HepG2 (cell line): Measurements from ENCODE around the gene EPB41L1. TPM values are rescaled to one million over a fixed set of nuclear protein-coding genes. Genes with fewer than 3 reads are reported as not detected.

ENCODE experiments used
- ATAC-seq: fragments of 200-7000 bp; cut with Tn5 transposase; 3 replicates; pipeline ENCODE4 v1.9.1; 2020; ENCODE audit warnings: mild to moderate bottlenecking, moderate library complexity
- BruUV-seq: library from RNA; stranded (reverse); fragments of 400-500 nt; replicated peaks from 2 replicates; lab custom pipeline; 2021; lab: Mats Ljungman, UMichigan
- CTCF ChIA-PET: fragments of 300-600 bp; formaldehyde crosslinking; extraction: SDS; loops from one replicate; lab custom pipeline; 2021; ENCODE audit warnings: low total read pairs, inconsistent platforms, low intra/inter-chr PET ratio; lab: Yijun Ruan, JAX
- POLR2A ChIA-PET: fragments of 350-600 bp; sonication (Branson Sonifier 250); formaldehyde crosslinking; loops from one replicate; lab custom pipeline; 2020; ENCODE audit warnings: antibody characterized with exemption, inconsistent platforms; lab: Yijun Ruan, JAX
- DNase-seq: peaks from one replicate; pipeline ENCODE4 v3.0.0-alpha.2; 2015; ENCODE audit warnings: low spot score
- FAIRE-seq: peaks from 3 replicates; lab custom pipeline; 2011; peaks lifted over from hg19 to GRCh38; lab: Jason Lieb, UNC
- H2AFZ ChIP-seq: one replicate; pipeline ENCODE4 v1.6.1; 2011; ENCODE audit warnings: low read length, inconsistent platforms
- H3K27ac ChIP-seq: fragments of 300-600 bp; 3 replicates; pipeline ENCODE4 v1.8.0; 2011; ENCODE audit warnings: mixed run types, mild to moderate bottlenecking, mixed read lengths, low read length, inconsistent platforms; ENCODE audit not compliant: insufficient read depth; ENCODE audit errors: extremely low read length
- H3K27me3 ChIP-seq, 2 experiments: fragments of 200-600 bp in 1 of 2; 2 replicates in 1 of 2; 3 replicates in 1 of 2; pipeline versions ENCODE4 v1.6.0 to v1.8.0; 2011; ENCODE audit warnings: low read length in 2 of 2, mild to moderate bottlenecking in 2 of 2, moderate library complexity in 2 of 2, inconsistent platforms in 1 of 2; ENCODE audit not compliant: insufficient read depth in 2 of 2, control insufficient read depth in 1 of 2
- H3K36me3 ChIP-seq, 2 experiments: fragments of 200-600 bp in 1 of 2; replicated peaks in 1 of 2; 2 replicates in 1 of 2; 3 replicates in 1 of 2; pipeline versions ENCODE4 v1.5.1 to v1.8.0; 2011; ENCODE audit warnings: low read length in 2 of 2, inconsistent platforms in 1 of 2; ENCODE audit not compliant: insufficient read depth in 2 of 2, control insufficient read depth in 1 of 2
- H3K4me1 ChIP-seq: 2 replicates; pipeline ENCODE4 v1.5.1; 2012; ENCODE audit warnings: low read length, inconsistent platforms; ENCODE audit not compliant: insufficient read depth
- H3K4me2 ChIP-seq: 2 replicates; pipeline ENCODE4 v1.6.0; 2011; ENCODE audit warnings: low read depth, low read length, inconsistent platforms
- H3K4me3 ChIP-seq, 3 experiments: fragments of 200-600 bp in 1 of 3; sonication (generic), shearing (Covaris generic) in 1 of 3; replicated peaks in 1 of 3; 2 replicates each; pipeline ENCODE4 v1.5.1; 2011 to 2016; ENCODE audit warnings: low read length in 3 of 3, inconsistent platforms in 2 of 3, low read depth in 2 of 3, mild to moderate bottlenecking in 2 of 3, control low read depth in 1 of 3, mixed read lengths in 1 of 3; ENCODE audit not compliant: insufficient read depth in 1 of 3
- H3K79me2 ChIP-seq: one replicate; pipeline ENCODE4 v1.6.1; 2011; ENCODE audit warnings: low read length, inconsistent platforms; ENCODE audit not compliant: insufficient read depth
- H3K9ac ChIP-seq: 2 replicates; pipeline ENCODE4 v1.6.0; 2011; ENCODE audit warnings: mild to moderate bottlenecking, low read depth, low read length, inconsistent platforms; ENCODE audit not compliant: insufficient read depth
- H3K9me3 ChIP-seq: 2 replicates; pipeline ENCODE4 v1.5.1; 2012; ENCODE audit warnings: mild to moderate bottlenecking, low read length
- H4K20me1 ChIP-seq: 2 replicates; pipeline ENCODE4 v1.6.0; 2011; ENCODE audit warnings: inconsistent platforms, mild to moderate bottlenecking, low read length, moderate library complexity; ENCODE audit not compliant: insufficient read depth
- EED ChIP-seq: sonication (generic); formaldehyde crosslinking; IDR thresholded peaks from 2 replicates; pipeline ENCODE4 v1.5.0; 2020; ENCODE audit warnings: mild to moderate bottlenecking, missing genetic modification reagents
- IKZF4 ChIP-seq: sonication (generic); formaldehyde crosslinking; IDR thresholded peaks from 2 replicates; pipeline ENCODE4 v1.5.1; 2020; ENCODE audit warnings: borderline replicate concordance, mild to moderate bottlenecking, low read depth, missing genetic modification reagents; ENCODE audit errors: not compliant biosample characterization
- KLF11 ChIP-seq: IDR thresholded peaks from 2 replicates; pipeline ENCODE4 v1.6.1; 2016; ENCODE audit warnings: missing compliant biosample characterization
- MIER2 ChIP-seq: IDR thresholded peaks from 2 replicates; pipeline ENCODE4 v1.6.1; 2016; ENCODE audit warnings: missing biosample characterization, missing genetic modification reagents
- ZNF256 ChIP-seq: sonication (generic); formaldehyde crosslinking; conservative IDR thresholded peaks from 2 replicates; pipeline ENCODE4 v1.4.0; 2020; ENCODE audit warnings: missing genetic modification reagents
- ZNF737 ChIP-seq: sonication (generic); formaldehyde crosslinking; IDR thresholded peaks from 2 replicates; pipeline ENCODE4 v1.5.0; 2020; ENCODE audit warnings: missing genetic modification reagents, mild to moderate bottlenecking, borderline replicate concordance
- ZNF891 ChIP-seq: sonication (generic); formaldehyde crosslinking; IDR thresholded peaks from 2 replicates; pipeline ENCODE4 v1.5.0; 2020; ENCODE audit warnings: mild to moderate bottlenecking, missing genetic modification reagents
- WGBS: methylation state at CpG from one replicate; pipeline ENCODE4 v1.1.6; 2017; ENCODE audit warnings: low lambda C conversion rate; 5-methylcytosine and 5-hydroxymethylcytosine counted together
- in situ Hi-C: cut with HindIII; loops from 2 replicates; pipeline ENCODE4 v1.10.0; 2017; ENCODE audit warnings: low pct_unique_long_range_greater_than_20kb; ENCODE audit not compliant: extremely low pct_ligation_motif_present
- intact Hi-C: fragments of 100-400 bp; cut with micrococcal nuclease; formaldehyde crosslinking; loops from one replicate; pipeline ENCODE4 v1.10.0; 2022; ENCODE audit not compliant: unreplicated experiment
- polyA plus RNA-seq, 8 experiments: library from polyadenylated mRNA; depleted of rRNA in 3 of 8; stranded (reverse) in 7 of 8; unstranded in 1 of 8; fragments of >200 nt; fragmentation: Illumina TruSeq in 4 of 8; extraction: Trizol in 4 of 8; gene quantifications; 2 replicates each; pipeline versions ENCODE4 v1.2.1 to v1.2.3, GENCODE V29; 2011 to 2016; ENCODE audit warnings: low read depth in 4 of 8, missing spikeins in 1 of 8, mixed read lengths in 1 of 8; ENCODE audit not compliant: insufficient read depth in 1 of 8
- total RNA-seq, 5 experiments: library from RNA; depleted of rRNA; stranded (reverse); fragments of >200 nt; fragmentation: Illumina TruSeq; extraction: Trizol; gene quantifications; 2 replicates each; pipeline ENCODE4 v1.2.3, GENCODE V29; 2016; ENCODE audit warnings: low read depth in 1 of 5
- TF ChIP-seq, protein P1 (sequence below): sonication (generic); formaldehyde crosslinking; IDR thresholded peaks from 2 replicates; pipeline ENCODE4 v1.5.0; 2020; ENCODE audit warnings: missing genetic modification reagents
- TF ChIP-seq, protein P2 (sequence below): sonication (generic); formaldehyde crosslinking; IDR thresholded peaks from 2 replicates; pipeline ENCODE4 v1.4.0; 2020; ENCODE audit warnings: missing genetic modification reagents, mild to moderate bottlenecking, borderline replicate concordance

EPB41L1 gene
- total and polyA plus RNA-seq, 2 of the 13 experiments (the other 11 are each of a cell fraction or from before 2014, with no cell fraction given): 16.7 to 39.0 TPM

DNA sequence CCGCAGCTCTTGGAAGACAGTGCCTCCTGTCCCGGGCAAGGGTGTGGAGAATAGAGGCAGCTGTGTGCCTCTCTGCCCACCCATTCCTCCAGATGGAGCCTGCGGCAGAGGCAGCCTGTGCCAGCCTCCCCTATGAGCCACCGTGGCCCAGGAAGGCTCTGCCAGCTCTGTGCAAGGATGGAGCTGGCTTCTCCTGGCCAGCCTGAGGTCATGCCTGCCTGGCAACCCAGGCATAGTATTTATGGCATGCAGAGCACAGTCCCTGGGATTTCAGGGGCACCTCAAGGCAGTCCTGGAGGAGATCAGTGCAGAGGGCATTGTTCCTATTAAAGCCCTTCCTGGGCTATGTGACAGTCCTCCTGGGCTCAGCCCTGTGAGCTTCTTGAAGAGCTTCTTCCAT lies 1.5 kb downstream of the EPB41L1 start:
- peaks cover 15% of the 10 kb centered on the region; the same call in 1 of the 2 replicates for H4K20me1 ChIP-seq
- H3K79me2 ChIP-seq: peaks cover 9% of the 10 kb centered on the region
- ATAC-seq: no peak
- ChIA-PET POLR2A (interaction anchor here (1.4 to 2.1 kb wide), 3 partner anchors 26 to 202 kb away, joined by 5 to 11 read pairs (median 6); partner anchors contain the start of gene SCAND1), CTCF (interaction anchor here (2.0 to 5.1 kb wide), 2 partner anchors 43 to 47 kb away, joined by 10 to 83 read pairs; no protein-coding TSS in a partner anchor)
- no peak overlapping the region for H3K27ac ChIP-seq
- no peak overlapping the region for H2AFZ ChIP-seq
- H3K27me3 ChIP-seq: no peaks in the 10 kb centered on the region; a peak in 1 of 5 replicates
- H3K9me3 ChIP-seq: no peaks in the 10 kb centered on the region
- TF ChIP-seq ZNF737 (CRISPR knock-in tag): no peak
- no peak for TF ChIP-seq KLF11 (CRISPR knock-in tag)
- 0 out of 2 replicates have a peak, but pooled peaks have one; percentile 27 for TF ChIP-seq ZNF256 (CRISPR knock-in tag)
- TF ChIP-seq ZNF891 (CRISPR knock-in tag): no peak
- TF ChIP-seq IKZF4: peak; percentile 50
- TF ChIP-seq, protein P1, sequence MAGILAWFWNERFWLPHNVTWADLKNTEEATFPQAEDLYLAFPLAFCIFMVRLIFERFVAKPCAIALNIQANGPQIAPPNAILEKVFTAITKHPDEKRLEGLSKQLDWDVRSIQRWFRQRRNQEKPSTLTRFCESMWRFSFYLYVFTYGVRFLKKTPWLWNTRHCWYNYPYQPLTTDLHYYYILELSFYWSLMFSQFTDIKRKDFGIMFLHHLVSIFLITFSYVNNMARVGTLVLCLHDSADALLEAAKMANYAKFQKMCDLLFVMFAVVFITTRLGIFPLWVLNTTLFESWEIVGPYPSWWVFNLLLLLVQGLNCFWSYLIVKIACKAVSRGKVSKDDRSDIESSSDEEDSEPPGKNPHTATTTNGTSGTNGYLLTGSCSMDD (CRISPR knock-in tag): 0 out of 2 replicates have a peak, but pooled peaks have one; percentile 58
- TF ChIP-seq, protein P2, sequence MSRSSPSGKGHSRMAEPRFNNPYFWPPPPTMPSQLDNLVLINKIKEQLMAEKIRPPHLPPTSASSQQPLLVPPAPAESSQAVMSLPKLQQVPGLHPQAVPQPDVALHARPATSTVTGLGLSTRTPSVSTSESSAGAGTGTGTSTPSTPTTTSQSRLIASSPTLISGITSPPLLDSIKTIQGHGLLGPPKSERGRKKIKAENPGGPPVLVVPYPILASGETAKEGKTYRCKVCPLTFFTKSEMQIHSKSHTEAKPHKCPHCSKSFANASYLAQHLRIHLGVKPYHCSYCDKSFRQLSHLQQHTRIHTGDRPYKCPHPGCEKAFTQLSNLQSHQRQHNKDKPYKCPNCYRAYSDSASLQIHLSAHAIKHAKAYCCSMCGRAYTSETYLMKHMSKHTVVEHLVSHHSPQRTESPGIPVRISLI (CRISPR knock-in tag): no peak
- TF ChIP-seq EED: peak; percentile 40; the same call in 1 of the 2 replicates
- TF ChIP-seq MIER2 (CRISPR knock-in tag): no peak
- no peak overlapping the region; the same call in 1 of the 2 replicates for H3K9ac ChIP-seq
- 86% methylated on average over 4 of the region's 4 CpGs for WGBS
- H3K36me3 ChIP-seq: no peaks in the 10 kb centered on the region
- TSS peak; percentile 24 for BruUV-seq
- FAIRE-seq: no peak
- intact Hi-C loops (loop anchor here (1.0 to 5.0 kb wide), 4 partner anchors 27 to 1949 kb away; no protein-coding TSS in a partner anchor), in situ Hi-C loops (loop anchor here (5.0 kb wide), 1 partner anchor 41 kb away; no protein-coding TSS in a partner anchor)
- H3K4me3 ChIP-seq: peak overlapping the region in 2 of 3 experiments; percentile 5 to 92; a peak in 2 of 6 replicates
- H3K4me2 ChIP-seq: peak overlapping the region; percentile 97
- H3K4me1 ChIP-seq: peaks cover 70% of the 10 kb centered on the region
- DNase-seq: no peak
